HEK293T (cell line): ENCODE measurements around the gene RFX1.
"Not testable (repeated sequence)": the region's sequence is repeated elsewhere in the genome, so short reads cannot be mapped to it uniquely, and the experiment has no call there.

Experiments
- CTCF ChIA-PET: fragments of 350-600 bp; formaldehyde crosslinking; extraction: SDS; loops from one replicate; lab custom pipeline; 2021; ENCODE audit warnings: antibody characterized with exemption, inconsistent platforms; lab: Yijun Ruan, JAX
- POLR2A ChIA-PET: fragments of 350-600 bp; formaldehyde crosslinking; extraction: SDS; loops from one replicate; lab custom pipeline; 2020; ENCODE audit warnings: antibody characterized with exemption, inconsistent platforms; lab: Yijun Ruan, JAX
- DNase-seq: peaks from one replicate; pipeline ENCODE4 v3.0.0; 2012; ENCODE audit warnings: mixed read lengths; ENCODE audit errors: extremely low spot score
- ARNT ChIP-seq: fragments of 450-650 bp; IDR thresholded peaks from 2 replicates; pipeline ENCODE4 v1.6.1; 2017; ENCODE audit warnings: mild to moderate bottlenecking
- BHLHE40 ChIP-seq: fragments of 450-650 bp; IDR thresholded peaks from 2 replicates; pipeline ENCODE4 v1.6.1; 2016; ENCODE audit warnings: mild to moderate bottlenecking, moderate library complexity, borderline replicate concordance
- CTBP1 ChIP-seq: fragments of 450-650 bp; IDR thresholded peaks from 2 replicates; pipeline ENCODE4 v1.6.1; 2016; ENCODE audit warnings: borderline replicate concordance
- ELF4 ChIP-seq: fragments of 450-650 bp; IDR thresholded peaks from 2 replicates; pipeline ENCODE4 v1.6.1; 2017; ENCODE audit warnings: antibody characterized with exemption
- FOXA1 ChIP-seq: fragments of 450-650 bp; IDR thresholded peaks from 2 replicates; pipeline ENCODE4 v1.6.1; 2016; ENCODE audit warnings: mild to moderate bottlenecking
- FOXK2 ChIP-seq: fragments of 450-650 bp; IDR thresholded peaks from 2 replicates; pipeline ENCODE4 v1.6.1; 2016; ENCODE audit warnings: mild to moderate bottlenecking
- FOXM1 ChIP-seq: fragments of 450-650 bp; IDR thresholded peaks from 2 replicates; pipeline ENCODE4 v1.6.1; 2017; ENCODE audit warnings: mild to moderate bottlenecking, borderline replicate concordance
- HDGF ChIP-seq: fragments of 450-650 bp; IDR thresholded peaks from 2 replicates; pipeline ENCODE4 v1.6.1; 2017; ENCODE audit warnings: antibody characterized with exemption, borderline replicate concordance
- L3MBTL2 ChIP-seq: fragments of 450-650 bp; conservative IDR thresholded peaks from 2 replicates; pipeline ENCODE4 v1.6.1; 2016; ENCODE audit warnings: mild to moderate bottlenecking
- LEF1 ChIP-seq: fragments of 450-650 bp; IDR thresholded peaks from 2 replicates; pipeline ENCODE4 v1.6.1; 2017; ENCODE audit warnings: mild to moderate bottlenecking, borderline replicate concordance
- NFRKB ChIP-seq: fragments of 450-650 bp; IDR thresholded peaks from 2 replicates; pipeline ENCODE4 v1.6.1; 2016; ENCODE audit warnings: mild to moderate bottlenecking, moderate library complexity
- PKNOX1 ChIP-seq: fragments of 450-650 bp; IDR thresholded peaks from 2 replicates; pipeline ENCODE4 v1.6.1; 2016
- SP1 ChIP-seq: fragments of 450-650 bp; IDR thresholded peaks from 2 replicates; pipeline ENCODE4 v1.6.1; 2017
- SUZ12 ChIP-seq: fragments of 450-650 bp; IDR thresholded peaks from 2 replicates; pipeline ENCODE4 v1.6.1; 2016; ENCODE audit warnings: mild to moderate bottlenecking
- TARDBP ChIP-seq: fragments of 450-650 bp; IDR thresholded peaks from 2 replicates; pipeline ENCODE4 v1.6.1; 2016
- ZNF384 ChIP-seq: fragments of 450-650 bp; IDR thresholded peaks from 2 replicates; pipeline ENCODE4 v1.6.1; 2016

RFX1 gene

GRCh38 chr19:13929956-13930355 is 76.2 kb downstream of the RFX1 start:
- POLR2A ChIA-PET: no interaction called here
- TF ChIP-seq HDGF (no peak), LEF1 (no peak), CTBP1 (no peak), PKNOX1 (no peak), ARNT (no peak), TARDBP (no peak), SP1 (no peak), BHLHE40 (no peak), FOXA1 (no peak), NFRKB (no peak), FOXK2 (no peak)
- CTCF ChIA-PET: no interaction called here
- DNase-seq: no peak

GRCh38 chr19:13929340-13929739 is 76.8 kb downstream of the RFX1 start:
- ChIA-PET POLR2A (interaction anchor here (1.4 kb wide), 1 partner anchor 24 kb away, joined by 3 read pairs; no protein-coding TSS in a partner anchor), CTCF (no interaction called here)
- TF ChIP-seq FOXA1 (no peak), NFRKB (no peak), ARNT (no peak), HDGF (no peak), FOXM1 (no peak), ZNF384 (no peak), BHLHE40 (no peak), SP1 (no peak), L3MBTL2 (no peak), FOXK2 (no peak), ELF4 (no peak), SUZ12 (no peak), PKNOX1 (no peak), LEF1 (no peak)
- DNase-seq: no peak

GRCh38 chr19:13926715-13927114 is 79.4 kb downstream of the RFX1 start:
- CTCF ChIA-PET: no interaction called here
- TF ChIP-seq LEF1: no peak
- TF ChIP-seq CTBP1: no peak
- no peak for DNase-seq
- POLR2A ChIA-PET: no interaction called here

- DNase-seq: no peak
- ChIA-PET POLR2A (no interaction called here), CTCF (no interaction called here)
- TF ChIP-seq TARDBP (no peak), NFRKB (no peak), ELF4 (no peak), ZNF384 (no peak), FOXM1 (no peak), ARNT (no peak), HDGF (no peak), SP1 (no peak), FOXK2 (no peak), CTBP1 (no peak), PKNOX1 (no peak), LEF1 (no peak), L3MBTL2 (no peak), BHLHE40 (no peak)
Measured at GRCh38 chr19:13926010-13926409, 80.1 kb downstream of the RFX1 start.

- CTCF ChIA-PET: no interaction called here
- DNase-seq: no peak
- POLR2A ChIA-PET: no interaction called here
- TF ChIP-seq FOXA1 (no peak), FOXM1 (no peak), CTBP1 (no peak), SP1 (no peak), NFRKB (no peak), PKNOX1 (no peak), ELF4 (no peak), LEF1 (no peak), BHLHE40 (no peak), HDGF (no peak), SUZ12 (no peak), TARDBP (no peak)
Measured at GRCh38 chr19:13923194-13923987, 82.7 kb downstream of the RFX1 start.

GRCh38 chr19:13922118-13922517 is 84.0 kb downstream of the RFX1 start:
- DNase-seq, CTCF ChIA-PET, POLR2A ChIA-PET: not testable (repeated sequence)
